ENCODE measurements around the gene PRX.
"Not testable (repeated sequence)": the region's sequence is repeated elsewhere in the genome, so short reads cannot be mapped to it uniquely, and the experiment has no call there.

Gene PRX

DNA sequence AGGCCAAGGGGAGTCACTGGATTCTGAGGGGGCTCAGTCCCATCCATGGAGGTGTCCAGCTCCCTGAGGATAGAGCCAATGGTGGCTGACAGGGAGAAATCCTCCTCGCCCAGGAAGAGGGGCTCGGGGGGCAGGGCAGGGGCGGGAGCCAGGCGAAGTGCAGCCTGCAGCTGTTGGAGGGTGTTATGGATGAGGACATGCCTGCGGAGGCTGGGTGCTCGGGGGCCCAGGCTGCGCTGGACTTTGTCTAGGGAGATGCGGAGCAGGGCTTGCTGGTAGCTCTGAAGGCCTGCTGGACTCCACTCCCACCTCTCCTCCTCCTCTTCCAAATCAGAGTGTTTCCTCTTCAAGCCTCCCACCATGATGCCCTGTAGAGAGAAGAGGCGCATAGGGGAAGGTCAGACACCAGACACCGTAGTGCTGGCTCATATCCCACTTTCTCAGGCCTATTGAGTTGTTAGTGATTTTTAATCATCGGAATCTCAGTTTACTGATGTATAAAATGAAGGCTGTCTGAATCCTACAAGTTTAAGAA lies 28.6 kb upstream of the PRX start:
- DNase-seq (ENCODE audit: low read depth): no peak

DNA sequence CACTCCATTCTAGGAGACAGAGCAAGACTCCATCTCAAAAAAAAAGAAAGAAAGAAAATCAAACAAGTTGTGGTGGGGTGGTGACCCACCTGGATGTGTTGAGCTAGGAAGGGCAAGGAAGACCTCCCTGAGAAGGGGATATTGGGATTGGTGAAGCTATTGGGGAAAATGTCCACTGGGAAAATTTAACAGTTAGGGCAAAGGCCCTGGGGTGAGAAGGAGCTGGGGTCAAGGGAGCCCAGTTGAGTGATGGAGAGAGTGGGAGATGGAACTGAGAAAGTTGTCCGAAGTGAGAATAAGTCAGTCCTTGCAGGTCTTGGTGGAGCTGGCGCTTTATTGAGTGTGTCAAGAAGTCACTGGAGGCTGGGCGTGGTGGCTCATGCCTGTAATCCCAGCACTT lies 25.1 kb upstream of the PRX start:
- DNase-seq (ENCODE audit: low read depth): no peak

DNA sequence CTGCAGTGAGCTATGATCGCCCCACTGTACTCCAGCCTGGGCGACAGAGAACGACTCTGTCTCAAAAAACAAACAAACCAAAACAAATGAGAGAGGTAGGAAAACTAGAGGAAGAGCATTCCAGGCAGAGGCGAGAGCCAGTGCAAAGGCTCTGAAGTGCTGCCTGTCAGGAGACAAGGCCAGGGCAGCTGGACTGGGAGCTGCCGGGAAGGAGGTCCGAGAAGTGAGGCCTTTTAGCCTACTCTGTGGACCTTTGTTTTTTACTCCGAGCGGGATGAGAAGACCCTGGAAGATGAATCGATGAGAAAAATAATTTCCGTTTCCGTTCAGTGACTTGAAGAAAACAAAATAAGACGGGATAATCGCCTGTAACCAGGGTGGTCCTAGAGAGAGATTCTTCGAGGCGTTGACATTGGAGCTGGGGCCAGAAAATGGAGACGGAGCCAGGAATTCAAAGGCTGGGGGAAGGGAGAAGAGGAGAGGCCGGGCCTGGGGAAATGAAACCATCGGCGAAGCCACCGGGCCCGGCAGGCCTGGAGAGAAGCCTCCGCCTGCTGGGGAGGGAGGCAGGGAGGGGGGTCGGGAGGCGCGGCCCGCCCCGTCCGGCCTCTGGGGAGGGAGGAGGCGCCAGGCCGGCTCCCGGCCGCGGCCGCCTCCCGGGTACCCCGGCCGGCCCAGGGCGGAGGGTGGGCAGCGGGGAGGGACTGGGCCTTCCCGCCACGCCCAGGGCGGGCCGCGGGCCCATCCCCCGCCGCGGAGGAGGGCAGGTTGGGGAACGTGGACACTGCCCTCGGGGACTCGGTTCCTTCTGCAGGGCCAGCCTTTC lies 20.4 kb upstream of the PRX start:
- peak; percentile 94 for DNase-seq (ENCODE audit: low read depth)

DNA sequence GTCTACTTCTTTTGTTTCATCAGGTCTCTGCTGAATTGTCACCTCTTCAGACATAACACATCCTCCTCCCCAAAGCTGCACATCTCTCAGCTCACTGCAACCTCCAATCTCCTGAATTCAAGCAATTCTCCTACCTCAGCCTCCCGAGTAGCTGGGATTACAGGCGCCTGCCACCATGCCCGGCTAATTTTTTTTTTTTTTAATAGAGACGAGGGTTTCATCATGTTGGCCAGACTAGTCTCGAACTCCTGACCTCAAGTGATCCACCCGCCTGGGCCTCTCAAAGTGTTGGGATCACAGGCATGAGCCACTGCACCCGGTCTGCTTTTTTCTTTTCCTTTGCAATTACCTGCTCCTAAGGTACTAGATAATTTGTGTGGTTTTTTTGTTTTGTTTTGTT lies 19.6 kb upstream of the PRX start:
- not testable (repeated sequence) for DNase-seq (ENCODE audit: low read depth)

DNA sequence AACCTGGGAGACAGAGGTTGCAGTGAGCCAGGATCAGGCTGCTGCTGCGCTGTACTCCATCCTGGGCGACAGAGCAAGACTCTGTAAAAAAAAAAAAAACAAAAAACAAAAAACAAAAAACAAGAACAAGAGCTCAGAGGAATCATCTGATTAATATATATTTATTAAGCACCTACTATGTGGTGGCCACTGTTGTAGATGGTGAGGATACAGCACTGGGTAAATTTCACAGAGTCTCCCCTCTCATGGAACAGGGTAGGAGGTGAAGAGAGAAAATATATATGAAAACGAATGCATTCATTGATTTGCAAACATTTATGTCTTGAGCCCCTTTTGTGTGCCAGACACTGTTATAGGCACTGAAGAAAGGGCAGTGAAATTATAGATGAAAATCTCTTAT lies 18.5 kb upstream of the PRX start:
- DNase-seq (ENCODE audit: low read depth): no peak

DNA sequence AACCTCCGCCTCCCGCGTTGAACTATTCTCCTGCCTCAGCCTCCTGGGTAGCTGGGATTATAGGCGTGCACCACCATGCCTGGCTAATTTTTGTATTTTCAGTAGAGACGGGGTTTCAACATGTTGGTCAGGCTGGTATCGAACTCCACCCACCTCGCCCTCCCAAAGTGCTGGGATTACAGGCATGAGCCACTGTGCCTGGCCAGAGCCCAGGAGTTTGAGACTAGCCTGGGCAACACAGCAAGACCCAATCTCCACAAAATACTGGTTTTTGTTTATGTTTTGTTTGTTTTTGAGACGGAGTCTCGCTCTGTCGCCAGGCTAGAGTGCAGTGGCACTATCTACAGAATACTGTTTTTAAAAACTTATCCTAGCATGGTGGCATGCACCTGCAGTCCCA lies 17.1 kb upstream of the PRX start:
- DNase-seq (ENCODE audit: low read depth): not testable (repeated sequence)

DNA sequence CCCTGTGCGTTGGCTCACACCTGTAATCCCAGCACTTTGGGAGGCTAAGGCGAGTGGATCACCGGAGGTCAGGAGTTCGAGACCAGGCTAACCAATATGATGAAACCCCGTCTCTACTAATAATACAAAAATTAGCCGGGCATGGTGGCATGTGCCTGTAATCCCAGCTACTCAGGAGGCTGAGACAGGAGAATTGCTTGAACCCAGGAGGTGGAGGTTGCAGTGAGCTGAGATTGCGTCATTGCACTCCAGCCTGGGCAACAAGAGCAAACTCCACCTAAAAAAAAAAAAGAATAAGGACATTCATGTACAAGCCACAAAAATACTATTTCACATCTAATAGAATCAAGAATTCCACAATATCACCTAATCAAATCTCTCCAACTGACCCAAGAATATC lies 15.0 kb upstream of the PRX start:
- DNase-seq (ENCODE audit: low read depth): not testable (repeated sequence)

DNA sequence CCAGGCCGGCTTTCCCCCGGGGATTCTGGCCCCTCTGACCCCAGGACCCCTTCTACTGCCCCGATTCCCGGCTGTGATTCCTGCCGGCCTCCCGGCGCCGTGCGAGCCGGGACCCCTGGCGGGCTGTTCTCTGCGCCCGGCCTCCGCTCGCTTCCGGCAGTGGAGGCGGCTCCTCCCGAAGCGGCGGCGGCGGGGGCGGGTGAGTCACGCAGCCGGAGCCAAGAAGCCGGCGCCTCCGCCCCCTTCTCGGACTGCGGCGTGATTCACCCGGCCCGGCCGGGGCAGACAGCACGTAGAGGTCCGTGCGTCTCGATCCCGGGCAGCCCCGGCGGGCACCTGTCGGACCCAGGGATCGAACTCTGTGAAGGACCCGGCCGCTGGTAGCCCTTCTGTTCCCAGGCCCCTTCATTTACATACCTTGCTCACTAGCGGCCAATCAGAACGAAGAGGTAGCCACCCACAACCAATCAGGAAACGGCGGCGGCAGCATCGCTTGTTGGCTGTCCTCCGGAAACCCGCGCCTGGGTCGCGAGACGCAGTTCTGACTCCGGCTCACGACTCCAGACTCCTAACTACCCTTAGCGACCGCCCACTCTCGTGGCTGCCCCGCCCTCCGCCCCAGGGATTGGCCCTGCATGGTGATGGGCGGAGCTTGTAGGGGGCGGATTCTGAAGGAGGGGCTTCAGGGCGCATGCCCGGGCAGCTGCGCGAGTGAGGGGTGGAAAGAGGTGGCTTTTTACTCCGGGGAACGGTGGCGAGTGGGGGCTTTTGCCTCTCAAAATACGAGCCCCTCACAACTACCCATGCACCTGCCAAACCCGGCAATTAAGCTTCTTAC lies 12.5 kb upstream of the PRX start, which contains the start of gene SERTAD1:
SERTAD1 (minus strand) TSS at position 543 of the 838 bp plus-strand sequence. CDS start 2,446 bp downstream, outside the sequence.
- peak; percentile 99 for DNase-seq (ENCODE audit: low read depth)

DNA sequence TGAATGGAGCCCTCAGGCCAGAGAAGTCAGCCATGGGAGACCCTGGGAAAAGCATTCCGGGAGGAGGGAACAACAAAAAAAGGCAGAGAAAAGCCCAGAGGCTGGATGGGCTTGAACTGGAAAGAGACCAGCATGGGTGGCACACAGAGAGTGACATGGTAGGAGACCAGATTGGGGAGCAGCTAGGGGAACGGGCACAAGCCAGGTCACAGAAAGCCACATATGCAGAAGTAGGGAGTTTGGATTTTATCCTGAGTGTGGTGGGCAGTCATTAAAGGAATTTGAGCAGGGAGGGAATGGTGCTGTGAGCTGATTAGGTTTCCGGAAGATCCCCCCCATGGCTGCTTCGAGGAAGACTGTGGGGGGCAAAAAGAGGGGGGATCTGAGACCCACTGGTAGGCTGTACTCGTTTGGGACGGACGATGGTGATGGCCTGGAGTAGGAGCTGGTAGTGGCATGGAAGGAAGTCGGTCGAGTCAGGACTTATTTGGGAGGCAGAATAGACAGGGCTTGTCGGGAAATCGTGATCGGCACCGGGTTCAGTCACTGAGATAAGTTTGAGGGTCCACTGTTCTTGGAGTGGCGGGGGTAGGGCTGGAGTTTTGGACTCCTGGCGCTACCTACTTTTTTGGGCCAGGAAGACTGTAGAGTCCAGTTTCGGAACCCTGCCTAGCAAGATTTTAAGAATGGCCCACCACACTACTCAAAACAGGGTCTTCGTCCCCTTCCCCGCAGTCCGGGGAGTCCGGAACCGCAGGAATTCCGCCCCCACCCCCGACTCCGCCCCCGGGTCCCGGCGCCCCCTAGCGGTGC lies 11.7 kb upstream of the PRX start:
- DNase-seq (ENCODE audit: low read depth): no peak

DNA sequence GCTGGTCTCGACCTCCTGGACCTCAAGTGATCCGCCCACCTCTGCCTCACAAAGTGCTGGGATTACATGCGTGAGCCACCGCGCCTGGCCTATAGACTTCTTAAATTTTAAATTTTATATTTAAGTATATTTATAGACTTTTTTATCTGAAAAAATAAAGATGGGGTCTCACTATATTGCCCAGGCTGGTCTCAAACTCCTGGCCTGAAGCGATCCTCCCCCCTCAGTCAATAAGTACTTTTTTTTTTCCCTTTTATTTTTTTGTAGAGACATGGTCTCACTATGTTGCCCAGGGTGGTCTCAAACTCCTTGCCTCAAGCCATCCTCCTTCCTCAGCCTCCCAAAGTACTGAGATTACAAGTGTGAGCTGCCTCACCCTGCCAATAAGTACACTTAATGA lies 10.8 kb upstream of the PRX start:
- DNase-seq (ENCODE audit: low read depth): no peak

DNA sequence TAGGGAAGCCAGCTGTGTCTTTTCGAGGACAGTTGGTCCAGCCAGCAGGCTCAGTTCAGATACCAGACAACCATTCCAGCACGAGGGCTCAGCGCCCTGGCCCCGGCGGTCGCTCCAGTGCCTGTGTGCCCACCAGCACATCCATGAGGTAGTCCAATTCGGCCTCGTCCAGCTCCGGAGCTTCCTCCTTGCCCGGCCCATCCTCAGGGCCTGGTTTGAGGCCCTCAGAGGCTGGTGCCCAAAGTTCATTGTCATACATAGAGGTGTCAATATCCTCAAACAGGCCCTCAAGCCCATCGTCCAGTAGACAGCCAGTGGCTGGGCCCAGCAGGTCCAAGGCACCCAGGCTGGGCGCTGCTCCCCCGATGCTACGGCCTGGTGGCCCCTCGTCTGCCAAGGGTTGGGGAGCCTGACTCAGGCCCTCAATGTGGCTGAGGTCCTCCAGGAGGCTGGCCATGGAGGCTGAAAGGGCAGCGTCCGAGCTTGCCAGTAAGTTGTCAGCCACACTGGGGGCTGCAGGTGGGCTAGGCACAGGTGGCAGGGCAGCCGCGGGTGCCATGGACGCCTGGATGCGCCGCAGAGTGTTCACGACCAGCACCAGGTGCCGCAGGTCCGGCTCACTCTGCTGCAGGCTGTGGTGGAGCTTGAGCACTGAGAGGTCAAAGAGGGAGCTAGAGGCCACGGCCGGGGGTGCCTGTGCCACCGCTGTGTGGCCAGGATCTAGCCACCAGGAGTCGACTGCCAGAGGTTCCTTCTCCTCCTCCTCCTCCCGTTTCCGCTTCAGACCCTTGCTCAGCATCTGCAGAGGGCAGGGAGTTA lies 9.8 kb upstream of the PRX start:
- DNase-seq (ENCODE audit: low read depth): no peak

DNA sequence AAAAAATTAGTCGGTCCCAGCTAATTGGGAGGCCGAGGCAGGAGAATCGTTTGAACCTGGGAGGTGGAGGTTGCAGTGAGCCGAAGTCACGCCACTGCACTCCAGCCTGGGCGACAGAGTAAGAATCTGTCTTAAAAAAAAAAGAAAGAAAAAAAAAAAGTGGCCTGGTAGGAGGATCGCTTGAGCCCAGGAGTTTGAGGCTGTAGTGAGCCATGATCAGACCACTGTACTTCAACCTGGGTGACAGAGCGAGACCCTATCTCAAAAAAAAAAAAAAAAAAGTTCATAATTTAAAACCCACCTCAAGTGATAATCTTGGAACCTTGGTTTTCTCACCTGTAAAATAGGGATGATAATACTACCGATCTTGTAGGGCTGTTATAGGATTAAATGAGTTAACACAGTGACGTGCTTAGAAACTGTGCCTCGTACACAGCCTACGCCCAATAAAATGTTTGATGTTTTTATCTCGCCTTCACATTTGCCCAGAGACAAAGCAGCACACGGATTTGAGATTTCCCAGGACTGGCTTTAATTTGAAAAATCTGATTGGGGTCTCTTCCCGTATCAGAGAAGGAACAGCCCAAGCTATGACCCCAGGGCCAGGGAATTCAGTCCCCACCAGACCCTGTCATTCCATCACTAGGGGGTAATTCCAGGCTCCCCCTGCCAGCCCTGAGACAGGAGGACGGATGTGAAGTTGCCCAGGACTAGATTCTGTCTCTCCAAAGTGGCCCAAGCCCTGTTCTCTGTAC lies 9.0 kb upstream of the PRX start:
- no peak for DNase-seq (ENCODE audit: low read depth)

DNA sequence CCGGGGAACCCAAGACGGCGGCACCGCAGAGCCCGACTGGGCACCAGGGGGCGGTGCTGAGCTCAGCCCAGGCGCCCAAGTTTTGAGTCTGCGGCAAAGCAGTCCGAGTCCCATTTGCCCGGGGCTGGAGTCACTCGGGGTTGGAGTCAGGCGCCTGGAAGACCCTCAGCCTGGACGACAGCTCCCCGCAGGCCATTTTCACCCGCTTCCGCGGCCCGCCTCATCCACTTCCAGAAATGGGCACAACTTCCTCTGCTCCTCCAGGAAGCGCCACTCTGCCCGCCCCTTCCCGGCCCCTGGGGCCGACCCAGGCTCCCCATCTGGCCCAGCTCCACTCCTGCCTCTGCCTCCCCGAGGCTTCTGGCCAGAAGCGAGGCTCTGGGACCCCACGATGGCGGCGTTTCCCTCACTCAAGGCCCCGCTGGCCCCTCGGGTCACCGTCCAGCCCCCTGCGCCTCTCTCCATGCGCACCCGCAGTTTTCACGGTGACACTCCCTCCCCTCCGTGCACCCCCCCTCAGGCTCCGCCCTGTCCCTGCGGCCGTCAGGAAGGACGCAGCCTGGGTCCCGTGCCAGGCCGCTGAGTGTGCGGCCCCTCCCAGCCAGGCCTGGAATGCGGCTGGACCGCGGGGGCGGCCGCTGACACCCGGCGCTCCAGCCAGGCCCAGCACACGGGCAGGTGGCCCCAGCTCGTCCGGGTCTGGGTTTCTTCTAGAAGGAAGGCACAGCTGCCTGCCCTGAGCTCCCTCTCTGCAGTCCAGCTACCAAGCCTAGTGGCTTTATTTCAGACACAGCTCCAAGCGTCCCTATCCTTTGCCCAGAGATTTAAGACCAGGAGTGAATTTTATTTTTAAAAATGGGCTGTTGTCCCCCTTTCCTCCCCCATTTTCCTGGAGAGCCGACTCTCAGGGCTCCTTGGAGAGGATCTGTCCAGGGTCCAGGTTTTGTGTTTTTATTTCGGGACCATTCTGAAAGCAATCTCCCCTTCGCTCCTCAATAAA lies 7.9 kb upstream of the PRX start:
- DNase-seq (ENCODE audit: low read depth): peak; percentile 93

DNA sequence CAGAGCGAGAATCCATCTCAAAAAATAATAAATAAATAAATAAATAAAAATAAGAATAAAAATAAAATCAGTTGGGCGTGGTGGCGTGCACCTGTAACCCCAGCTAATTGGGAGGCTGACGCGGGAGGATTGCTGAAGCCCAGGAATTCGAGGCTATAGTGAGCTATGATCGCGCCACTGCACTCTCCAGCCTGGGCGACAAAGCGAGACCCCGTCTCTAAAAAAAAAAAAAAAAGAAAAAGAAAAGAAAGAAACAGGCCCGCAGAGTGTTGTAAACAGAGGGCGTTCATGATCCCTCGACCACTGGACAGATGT lies 7.2 kb upstream of the PRX start:
- DNase-seq (ENCODE audit: low read depth): no peak

DNA sequence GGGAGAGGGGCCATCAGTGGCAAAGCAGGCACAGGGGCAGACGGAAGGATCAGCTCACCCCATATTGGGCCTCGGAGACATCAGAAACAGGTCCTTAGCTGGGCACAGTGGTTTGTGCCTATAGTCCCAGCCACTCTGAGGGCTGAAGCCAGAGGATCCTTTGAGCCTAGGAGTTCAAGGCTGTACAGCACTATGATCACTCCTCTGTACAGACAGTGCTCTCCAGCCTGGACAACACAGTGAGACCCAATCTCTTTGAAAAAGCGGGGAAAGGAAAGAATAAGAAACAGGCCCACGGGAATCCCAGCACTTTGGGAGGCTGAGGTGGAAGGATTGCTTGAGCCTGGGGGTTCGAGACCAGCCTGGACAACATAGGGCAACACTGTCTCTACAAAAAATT lies 6.6 kb upstream of the PRX start:
- no peak for DNase-seq (ENCODE audit: low read depth)

DNA sequence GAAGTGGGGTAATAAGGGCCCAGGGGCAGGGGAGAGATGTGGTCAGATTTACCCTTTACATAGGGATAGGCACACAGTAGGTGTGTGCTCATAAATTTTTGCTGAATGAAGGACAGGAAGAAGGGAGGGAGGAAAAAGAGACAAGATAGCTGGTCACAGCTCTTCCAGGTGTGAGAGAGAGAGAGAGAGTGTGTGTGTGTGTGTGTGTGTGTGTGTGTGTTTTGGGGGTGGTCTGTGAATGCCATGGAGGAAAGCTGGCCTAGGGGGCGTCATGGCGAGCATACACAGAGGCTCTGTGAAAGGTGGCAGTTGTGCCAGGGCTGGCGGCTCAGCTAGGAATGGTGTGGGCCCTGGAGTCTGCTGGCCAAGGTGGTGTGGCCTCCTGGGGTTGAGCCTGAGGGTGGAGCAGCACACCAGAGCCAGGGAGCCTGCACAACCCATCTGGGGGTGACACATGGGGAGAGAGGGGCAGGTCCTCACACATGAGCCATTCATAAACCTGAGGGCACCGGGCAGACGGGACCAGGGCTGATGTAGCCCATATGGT lies 6.0 kb upstream of the PRX start:
- no peak for DNase-seq (ENCODE audit: low read depth)

DNA sequence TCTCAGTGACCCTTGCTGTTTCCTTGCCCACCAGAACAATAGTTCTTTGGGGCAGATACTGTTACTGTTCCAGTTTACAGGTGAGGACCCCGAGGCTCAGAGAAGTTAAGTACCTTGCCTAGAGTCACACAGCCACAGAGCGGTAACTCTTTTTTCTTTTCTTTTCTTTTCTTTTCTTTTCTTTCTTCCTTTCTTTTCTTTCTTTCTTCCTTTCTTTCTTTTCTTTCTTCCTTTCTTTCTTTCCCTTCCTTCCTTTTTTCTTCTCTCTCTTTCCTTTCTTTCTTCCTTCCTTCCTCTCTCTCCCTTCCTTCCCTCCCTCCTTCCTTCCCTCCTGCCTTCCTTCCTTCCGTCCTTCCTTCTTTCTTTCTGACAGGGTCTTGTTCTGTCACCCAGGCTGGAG lies 4.9 kb upstream of the PRX start:
- DNase-seq (ENCODE audit: low read depth): no peak

DNA sequence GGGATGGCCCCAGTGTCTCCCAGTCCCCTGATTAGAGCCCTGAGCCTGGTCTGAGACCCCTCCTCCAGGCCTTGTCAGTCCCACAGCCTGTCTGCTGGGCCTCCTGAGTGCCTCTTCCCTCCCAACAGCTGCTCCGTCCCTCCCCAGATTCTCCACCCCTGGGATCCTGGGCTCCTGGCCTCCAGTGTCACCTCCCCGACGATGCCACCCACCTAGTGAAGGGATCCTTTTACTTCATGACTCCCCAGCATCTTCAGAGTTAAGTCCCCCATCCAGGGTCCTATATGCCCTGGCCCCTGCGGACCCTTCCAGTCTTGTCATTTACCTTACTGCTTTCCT lies 4.4 kb upstream of the PRX start:
- DNase-seq (ENCODE audit: low read depth): no peak
